Vagina (tissue), 2 donors: ENCODE results near the gene SLAMF7. TPM values are rescaled to one million over a fixed set of nuclear protein-coding genes. Genes with fewer than 3 reads are reported as not detected.

Source experiments
- DNase-seq, 2 donors: peaks; one replicate each; pipeline ENCODE4 v3.0.0-alpha.2; 2017; ENCODE audit errors: extremely low spot score in 2 of 2
- H3K27ac ChIP-seq: fragments of 200-600 bp; sonication (generic); one replicate; pipeline ENCODE4 v1.5.1; 2019
- H3K27me3 ChIP-seq: fragments of 200-600 bp; sonication (generic); one replicate; pipeline ENCODE4 v1.5.1; 2019
- H3K36me3 ChIP-seq, 2 donors: fragments of 200-600 bp; sonication (generic); one replicate each; pipeline ENCODE4 v1.5.1; 2017 to 2019
- H3K4me1 ChIP-seq: fragments of 200-600 bp; sonication (generic); one replicate; pipeline ENCODE4 v1.5.1; 2019
- H3K4me3 ChIP-seq, 2 donors: fragments of 200-600 bp; sonication (generic); 1 replicate in 1 of 2; 2 replicates in 1 of 2; pipeline ENCODE4 v1.5.1; 2016 to 2019
- H3K9me3 ChIP-seq: fragments of 200-600 bp; sonication (generic); one replicate; pipeline ENCODE4 v1.5.1; 2019
- POLR2A ChIP-seq, 2 donors: fragments of 450-650 bp; IDR thresholded peaks; one replicate each; pipeline ENCODE4 v1.6.1; 2017; ENCODE audit warnings: antibody characterized with exemption in 2 of 2, mild to moderate bottlenecking in 2 of 2, moderate library complexity in 2 of 2
- POLR2AphosphoS5 ChIP-seq, 2 donors: sonication (generic); formaldehyde crosslinking; IDR thresholded peaks; one replicate each; pipeline ENCODE4 v1.9.0; 2017; ENCODE audit warnings: antibody characterized with exemption in 2 of 2, mild to moderate bottlenecking in 2 of 2, low read depth in 1 of 2; ENCODE audit not compliant: insufficient read depth in 1 of 2
- intact Hi-C: fragments of 100-400 bp; cut with DNase I; formaldehyde crosslinking; loops from one replicate; pipeline ENCODE4 v1.15.1; 2023
- total RNA-seq: library from RNA; depleted of rRNA; stranded (reverse); fragments of >200 nt; gene quantifications from one replicate; pipeline ENCODE4 v1.2.3, GENCODE V29; 2016
- TF ChIP-seq, protein P1 (sequence below), 3 experiments: fragments of 450-650 bp in 2 of 3; fragments of 200-600 bp in 1 of 3; sonication (generic) in 1 of 3; IDR thresholded peaks; one replicate each; pipeline ENCODE4 v1.5.1; 2017 to 2019; ENCODE audit warnings: antibody characterized with exemption in 3 of 3, mild to moderate bottlenecking in 2 of 3, moderate library complexity in 2 of 3

SLAMF7 gene
- total RNA-seq, 1 donor from 2014 or later = 2.2 TPM

- Histone ChIP-seq H3K36me3 (no peaks in the 10 kb centered on the region), H3K27me3 (no peaks in the 10 kb centered on the region), H3K9me3 (no peaks in the 10 kb centered on the region), H3K4me3 (no peak overlapping the region), H3K4me1 (no peaks in the 10 kb centered on the region), H3K27ac (no peak overlapping the region)
- intact Hi-C loops = no loop called here
- no peak for DNase-seq
- no peak for TF ChIP-seq POLR2AphosphoS5 (IDR thresholded peaks at IDR 0.05; ENCODE audit: insufficient read depth in 1 of 2, low read depth in 1 of 2)
- TF ChIP-seq POLR2A (IDR thresholded peaks at IDR 0.05) = no peak
- TF ChIP-seq, protein P1, sequence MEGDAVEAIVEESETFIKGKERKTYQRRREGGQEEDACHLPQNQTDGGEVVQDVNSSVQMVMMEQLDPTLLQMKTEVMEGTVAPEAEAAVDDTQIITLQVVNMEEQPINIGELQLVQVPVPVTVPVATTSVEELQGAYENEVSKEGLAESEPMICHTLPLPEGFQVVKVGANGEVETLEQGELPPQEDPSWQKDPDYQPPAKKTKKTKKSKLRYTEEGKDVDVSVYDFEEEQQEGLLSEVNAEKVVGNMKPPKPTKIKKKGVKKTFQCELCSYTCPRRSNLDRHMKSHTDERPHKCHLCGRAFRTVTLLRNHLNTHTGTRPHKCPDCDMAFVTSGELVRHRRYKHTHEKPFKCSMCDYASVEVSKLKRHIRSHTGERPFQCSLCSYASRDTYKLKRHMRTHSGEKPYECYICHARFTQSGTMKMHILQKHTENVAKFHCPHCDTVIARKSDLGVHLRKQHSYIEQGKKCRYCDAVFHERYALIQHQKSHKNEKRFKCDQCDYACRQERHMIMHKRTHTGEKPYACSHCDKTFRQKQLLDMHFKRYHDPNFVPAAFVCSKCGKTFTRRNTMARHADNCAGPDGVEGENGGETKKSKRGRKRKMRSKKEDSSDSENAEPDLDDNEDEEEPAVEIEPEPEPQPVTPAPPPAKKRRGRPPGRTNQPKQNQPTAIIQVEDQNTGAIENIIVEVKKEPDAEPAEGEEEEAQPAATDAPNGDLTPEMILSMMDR (IDR thresholded peaks at IDR 0.05) = no peak
These were observed 23.0 kb upstream of the SLAMF7 start for GRCh38 chr1:160716013-160716412.

- DNase-seq = no peak
- Histone ChIP-seq H3K4me1 (no peaks in the 10 kb centered on the region), H3K4me3 (no peak overlapping the region), H3K27ac (no peak overlapping the region), H3K9me3 (no peaks in the 10 kb centered on the region), H3K36me3 (no peaks in the 10 kb centered on the region), H3K27me3 (no peaks in the 10 kb centered on the region)
- intact Hi-C loops = no loop called here
- TF ChIP-seq POLR2AphosphoS5 (IDR thresholded peaks at IDR 0.05; ENCODE audit: insufficient read depth in 1 of 2, low read depth in 1 of 2) = no peak
- TF ChIP-seq, protein P1 (IDR thresholded peaks at IDR 0.05) = no peak
- no peak for TF ChIP-seq POLR2A (IDR thresholded peaks at IDR 0.05)
These were observed 21.7 kb upstream of the SLAMF7 start for GRCh38 chr1:160717306-160717705.

- H3K9me3 ChIP-seq = no peaks in the 10 kb centered on the region
- no peaks in the 10 kb centered on the region for H3K36me3 ChIP-seq
- H3K27ac ChIP-seq = no peak overlapping the region
- intact Hi-C loops = no loop called here
- H3K27me3 ChIP-seq = no peaks in the 10 kb centered on the region
- no peak overlapping the region for H3K4me3 ChIP-seq
- TF ChIP-seq, protein P1 (IDR thresholded peaks at IDR 0.05) = no peak
- TF ChIP-seq POLR2AphosphoS5 (IDR thresholded peaks at IDR 0.05; ENCODE audit: insufficient read depth in 1 of 2, low read depth in 1 of 2) (no peak), POLR2A (IDR thresholded peaks at IDR 0.05) (no peak)
- no peaks in the 10 kb centered on the region for H3K4me1 ChIP-seq
- DNase-seq = no peak
These were observed 20.8 kb upstream of the SLAMF7 start for GRCh38 chr1:160718210-160718609.

DNA sequence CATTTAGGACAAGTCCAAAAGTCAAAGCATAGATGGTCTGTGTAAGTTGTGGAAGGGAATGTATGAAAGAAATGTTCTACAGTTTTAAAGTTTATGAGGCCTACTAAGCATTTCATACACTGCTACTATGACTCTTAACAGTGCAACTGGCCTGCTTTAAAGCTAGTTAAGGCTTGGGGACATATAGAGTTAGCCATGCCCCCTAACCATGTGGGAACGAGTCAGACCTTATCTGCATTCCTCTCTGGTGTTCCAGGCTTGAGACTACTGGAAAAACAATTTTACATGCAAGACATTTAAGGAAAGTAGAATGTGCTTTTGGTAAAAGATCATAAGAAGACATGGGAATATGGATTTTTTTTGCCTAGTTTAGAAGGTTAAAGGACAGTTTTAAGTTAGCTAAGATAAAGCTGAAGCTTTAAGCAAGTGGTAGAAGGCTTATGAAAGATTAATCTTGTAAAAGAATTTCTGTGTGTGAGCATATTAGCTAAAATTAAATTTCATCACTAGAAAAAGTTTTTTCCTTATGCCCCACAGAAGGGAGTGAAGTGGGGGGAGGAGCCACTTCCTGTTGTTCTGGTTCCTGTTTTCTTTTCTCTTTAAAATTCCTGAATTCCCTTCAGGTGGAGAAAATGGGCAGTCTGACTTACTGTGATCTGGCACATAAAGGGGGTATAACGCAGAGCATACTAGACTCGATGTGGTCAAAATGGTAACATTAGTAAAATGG lies 18.5 kb upstream of the SLAMF7 start:
- Histone ChIP-seq H3K27ac (no peak overlapping the region), H3K4me3 (no peak overlapping the region), H3K27me3 (no peaks in the 10 kb centered on the region), H3K9me3 (no peaks in the 10 kb centered on the region), H3K4me1 (no peaks in the 10 kb centered on the region), H3K36me3 (no peaks in the 10 kb centered on the region)
- TF ChIP-seq POLR2AphosphoS5 (IDR thresholded peaks at IDR 0.05; ENCODE audit: insufficient read depth in 1 of 2, low read depth in 1 of 2) (no peak), POLR2A (IDR thresholded peaks at IDR 0.05) (no peak)
- TF ChIP-seq, protein P1 (IDR thresholded peaks at IDR 0.05) = no peak
- intact Hi-C loops = no loop called here
- DNase-seq = no peak

DNA sequence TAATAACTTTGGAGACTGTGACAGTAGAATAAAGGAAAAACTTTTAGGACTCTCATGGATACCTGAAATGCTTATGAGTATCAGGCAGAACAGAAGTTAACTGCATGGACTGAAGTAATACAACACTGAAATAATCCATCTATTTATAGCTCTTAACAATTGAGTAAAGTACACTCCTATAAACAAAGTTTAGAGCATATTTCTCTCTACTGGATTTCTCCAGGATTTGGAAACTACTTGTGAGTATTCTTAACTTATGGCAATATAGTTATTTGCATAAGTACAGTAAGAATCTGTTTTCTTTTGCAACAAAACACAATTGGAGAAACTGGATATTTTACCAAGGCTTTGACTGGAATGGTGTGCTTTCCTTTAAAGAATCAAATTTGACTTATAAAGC lies 17.6 kb upstream of the SLAMF7 start:
- H3K27me3 ChIP-seq = no peaks in the 10 kb centered on the region
- H3K9me3 ChIP-seq = no peaks in the 10 kb centered on the region
- no peaks in the 10 kb centered on the region for H3K4me1 ChIP-seq
- TF ChIP-seq, protein P1 (IDR thresholded peaks at IDR 0.05) = no peak
- TF ChIP-seq POLR2A (IDR thresholded peaks at IDR 0.05) (no peak), POLR2AphosphoS5 (IDR thresholded peaks at IDR 0.05; ENCODE audit: insufficient read depth in 1 of 2, low read depth in 1 of 2) (no peak)
- no peak for DNase-seq
- no peak overlapping the region for H3K27ac ChIP-seq
- H3K4me3 ChIP-seq = no peak overlapping the region
- H3K36me3 ChIP-seq = no peaks in the 10 kb centered on the region
- intact Hi-C loops = no loop called here
